Gastroesophageal sphincter (tissue), 4 donors: ENCODE results near the gene ERG. TPM values are rescaled to one million over a fixed set of nuclear protein-coding genes. Genes with fewer than 3 reads are reported as not detected.

Source experiments
- ATAC-seq: fragments of 150-250 bp; one replicate; pipeline ENCODE4 v1.9.1; 2016; ENCODE audit warnings: mild to moderate bottlenecking, moderate library complexity
- H3K27ac ChIP-seq, 4 donors: fragments of 200-600 bp; sonication (generic) in 3 of 4; 1 replicate in 3 of 4; 2 replicates in 1 of 4; pipeline ENCODE4 v1.5.1; 2016 to 2019
- H3K27me3 ChIP-seq: fragments of 200-600 bp; sonication (generic); one replicate; pipeline ENCODE4 v1.5.1; 2019
- H3K36me3 ChIP-seq, 2 donors: fragments of 200-600 bp; sonication (generic); one replicate each; pipeline ENCODE4 v1.5.1; 2019; ENCODE audit warnings: control low read depth in 1 of 2
- H3K4me1 ChIP-seq, 3 donors: fragments of 200-600 bp; sonication (generic); 1 replicate in 2 of 3; 2 replicates in 1 of 3; pipeline ENCODE4 v1.5.1; 2016 to 2019; ENCODE audit warnings: control low read depth in 2 of 3
- H3K4me3 ChIP-seq, 2 donors: fragments of 200-600 bp; sonication (generic); one replicate each; pipeline ENCODE4 v1.5.1; 2019; ENCODE audit warnings: mild to moderate bottlenecking in 1 of 2, moderate library complexity in 1 of 2
- H3K9me3 ChIP-seq, 3 donors: fragments of 200-600 bp; sonication (generic); one replicate each; pipeline ENCODE4 v1.5.1; 2017 to 2019; ENCODE audit warnings: control low read depth in 2 of 3
- CTCF ChIP-seq, 4 experiments: fragments of 200-600 bp in 2 of 4; fragments of 450-650 bp in 2 of 4; sonication (generic) in 1 of 4; IDR thresholded peaks; one replicate each; pipeline ENCODE4 v1.5.1; 2017 to 2019; ENCODE audit warnings: antibody characterized with exemption in 4 of 4, mild to moderate bottlenecking in 2 of 4, moderate library complexity in 2 of 4
- EP300 ChIP-seq: sonication (generic); formaldehyde crosslinking; IDR thresholded peaks from one replicate; pipeline ENCODE4 v1.6.1; 2017; ENCODE audit warnings: antibody characterized with exemption, mild to moderate bottlenecking
- POLR2A ChIP-seq, 2 donors: fragments of 450-650 bp; IDR thresholded peaks; one replicate each; pipeline ENCODE4 v1.6.1; 2017; ENCODE audit warnings: antibody characterized with exemption in 2 of 2, mild to moderate bottlenecking in 2 of 2, moderate library complexity in 1 of 2
- POLR2AphosphoS5 ChIP-seq: sonication (generic); formaldehyde crosslinking; IDR thresholded peaks from one replicate; pipeline ENCODE4 v1.6.1; 2017; ENCODE audit warnings: antibody characterized with exemption
- WGBS, 2 donors: methylation state at CpG; one replicate each; pipeline ENCODE4 v1.1.5; 2018; ENCODE audit warnings: low coverage in 1 of 2; 5-methylcytosine and 5-hydroxymethylcytosine counted together
- total RNA-seq, 4 donors: library from RNA; depleted of rRNA; stranded (reverse); fragments of >200 nt; gene quantifications; one replicate each; pipeline ENCODE4 v1.1.0, GENCODE V29; 2016

ERG gene
- total RNA-seq, 4 donors from 2014 or later: 3.3 to 12.4 (median 10.9) TPM

GRCh38 chr21:38379147-38379546 lies 119.1 kb downstream of the ERG start:
- H3K9me3 ChIP-seq: no peaks in the 10 kb centered on the region
- H3K27ac ChIP-seq: no peak overlapping the region
- H3K36me3 ChIP-seq: no peaks in the 10 kb centered on the region
- H3K4me3 ChIP-seq: no peak overlapping the region
- no peak for TF ChIP-seq EP300
- TF ChIP-seq CTCF (IDR thresholded peaks at IDR 0.05): no peak
- TF ChIP-seq POLR2A (IDR thresholded peaks at IDR 0.05): no peak
- no peak for TF ChIP-seq POLR2AphosphoS5
- ATAC-seq: no peak
- H3K4me1 ChIP-seq: no peaks in the 10 kb centered on the region
- peaks cover 9% of the 10 kb centered on the region for H3K27me3 ChIP-seq
- 42 to 66% methylated on average over 3 of the region's 3 CpGs for WGBS, 2 donors

GRCh38 chr21:38377165-38378088 lies 120.8 kb downstream of the ERG start:
- H3K36me3 ChIP-seq: no peaks in the 10 kb centered on the region
- H3K9me3 ChIP-seq: no peaks in the 10 kb centered on the region
- TF ChIP-seq EP300 (no peak), POLR2A (IDR thresholded peaks at IDR 0.05) (no peak), POLR2AphosphoS5 (no peak), CTCF (IDR thresholded peaks at IDR 0.05) (no peak)
- ATAC-seq: no peak
- WGBS, 2 donors: 60 to 63% methylated on average over 2 to 3 of the region's 5 CpGs
- no peaks in the 10 kb centered on the region for H3K27me3 ChIP-seq
- H3K4me3 ChIP-seq: no peak overlapping the region
- H3K4me1 ChIP-seq: no peaks in the 10 kb centered on the region
- H3K27ac ChIP-seq: no peak overlapping the region

GRCh38 chr21:38376693-38377092 lies 121.6 kb downstream of the ERG start:
- no peaks in the 10 kb centered on the region for H3K4me1 ChIP-seq
- H3K9me3 ChIP-seq: no peaks in the 10 kb centered on the region
- no peak overlapping the region for H3K27ac ChIP-seq
- 55 to 65% methylated on average over 4 to 11 of the region's 12 CpGs for WGBS, 2 donors
- TF ChIP-seq CTCF (IDR thresholded peaks at IDR 0.05) (no peak), EP300 (no peak), POLR2AphosphoS5 (no peak), POLR2A (IDR thresholded peaks at IDR 0.05) (no peak)
- H3K36me3 ChIP-seq: no peaks in the 10 kb centered on the region
- no peaks in the 10 kb centered on the region for H3K27me3 ChIP-seq
- no peak overlapping the region for H3K4me3 ChIP-seq
- peak; percentile 37 for ATAC-seq

- Histone ChIP-seq H3K27me3 (no peaks in the 10 kb centered on the region), H3K36me3 (no peaks in the 10 kb centered on the region), H3K27ac (no peak overlapping the region), H3K4me1 (no peaks in the 10 kb centered on the region), H3K9me3 (no peaks in the 10 kb centered on the region), H3K4me3 (no peak overlapping the region)
- TF ChIP-seq POLR2AphosphoS5: no peak
- no peak for ATAC-seq
- WGBS, 2 donors: 60 to 69% methylated on average over 2 to 9 of the region's 11 CpGs
These were observed 122.0 kb downstream of the ERG start for GRCh38 chr21:38376235-38376634.

- no peak for TF ChIP-seq POLR2A (IDR thresholded peaks at IDR 0.05)
- TF ChIP-seq POLR2AphosphoS5: no peak
- no peak for TF ChIP-seq EP300
- no peak for TF ChIP-seq CTCF (IDR thresholded peaks at IDR 0.05)
- no peak overlapping the region for H3K27ac ChIP-seq
- peaks cover 0 to 11% (median 0%) of the 10 kb centered on the region in 3 donors for H3K9me3 ChIP-seq
- no peaks in the 10 kb centered on the region for H3K4me1 ChIP-seq
- no peak overlapping the region for H3K4me3 ChIP-seq
- H3K27me3 ChIP-seq: no peaks in the 10 kb centered on the region
- no peak for ATAC-seq
- 71 to 82% methylated on average over 1 to 4 of the region's 4 CpGs for WGBS, 2 donors
- no peaks in the 10 kb centered on the region for H3K36me3 ChIP-seq
These were observed 130.6 kb downstream of the ERG start for GRCh38 chr21:38367646-38368045.
